Epithelial cell of proximal tubule (primary cell): ENCODE results near the gene ENTREP3. TPM values are rescaled to one million over a fixed set of nuclear protein-coding genes. Genes with fewer than 3 reads are reported as not detected.

Experiments
- DNase-seq: peaks from one replicate; pipeline ENCODE4 v3.0.0-alpha.2; 2011; ENCODE audit warnings: low read depth
- H3K4me3 ChIP-seq: 2 replicates; pipeline ENCODE4 v1.5.1; 2011; ENCODE audit warnings: low read depth, mild to moderate bottlenecking, low read length
- CTCF ChIP-seq: conservative IDR thresholded peaks from 2 replicates; pipeline ENCODE4 v1.5.1; 2012; ENCODE audit warnings: low read depth, mild to moderate bottlenecking, low read length
- total RNA-seq: library from RNA; depleted of rRNA; stranded (reverse); fragments of >200 nt; gene quantifications from 2 replicates; pipeline ENCODE4 v1.2.3, GENCODE V29; 2015

ENTREP3 gene
- total RNA-seq, 1 donor from 2014 or later: 15.9 TPM

- no peak for TF ChIP-seq CTCF
- no peak overlapping the region for H3K4me3 ChIP-seq
- DNase-seq: no peak
These were observed 12.1 kb upstream of the ENTREP3 start for GRCh38 chr1:155267373-155267772.

- TF ChIP-seq CTCF: no peak
- no peak for DNase-seq
- H3K4me3 ChIP-seq: no peak overlapping the region
These were observed 11.3 kb upstream of the ENTREP3 start for GRCh38 chr1:155266553-155266952.

- no peak for TF ChIP-seq CTCF
- H3K4me3 ChIP-seq: no peak overlapping the region
- DNase-seq: no peak
These were observed 7.8 kb upstream of the ENTREP3 start for GRCh38 chr1:155263067-155263466.

- no peak for TF ChIP-seq CTCF
- peak within 1 kb of the TSS; percentile 89 for H3K4me3 ChIP-seq
- peak; percentile 94 for DNase-seq
These were observed 6.8 kb upstream of the ENTREP3 start, which contains the start of gene SCAMP3 for GRCh38 chr1:155261852-155262673. SCAMP3 (minus strand) TSS chr1:155262360; CDS start chr1:155262151, 209 bp downstream.

- TF ChIP-seq CTCF: peak; percentile 3
- peak overlapping the region; percentile 89 for H3K4me3 ChIP-seq
- DNase-seq: no peak
These were observed 6.2 kb upstream of the ENTREP3 start for GRCh38 chr1:155261493-155261851.

- no peak for TF ChIP-seq CTCF
- DNase-seq: no peak
- H3K4me3 ChIP-seq: no peak overlapping the region
These were observed 5.0 kb upstream of the ENTREP3 start for GRCh38 chr1:155260276-155260675.
